Inflammatory macrophage treated with lipopolysaccharide for 4 hours (primary cell): ENCODE results near the gene PDE4D.
"Not testable (repeated sequence)": the region's sequence is repeated elsewhere in the genome, so short reads cannot be mapped to it uniquely, and the experiment has no call there.

Experiments used
- DNase-seq: peaks from one replicate; pipeline ENCODE4 v3.0.0-alpha.2; 2020

Gene PDE4D

DNA sequence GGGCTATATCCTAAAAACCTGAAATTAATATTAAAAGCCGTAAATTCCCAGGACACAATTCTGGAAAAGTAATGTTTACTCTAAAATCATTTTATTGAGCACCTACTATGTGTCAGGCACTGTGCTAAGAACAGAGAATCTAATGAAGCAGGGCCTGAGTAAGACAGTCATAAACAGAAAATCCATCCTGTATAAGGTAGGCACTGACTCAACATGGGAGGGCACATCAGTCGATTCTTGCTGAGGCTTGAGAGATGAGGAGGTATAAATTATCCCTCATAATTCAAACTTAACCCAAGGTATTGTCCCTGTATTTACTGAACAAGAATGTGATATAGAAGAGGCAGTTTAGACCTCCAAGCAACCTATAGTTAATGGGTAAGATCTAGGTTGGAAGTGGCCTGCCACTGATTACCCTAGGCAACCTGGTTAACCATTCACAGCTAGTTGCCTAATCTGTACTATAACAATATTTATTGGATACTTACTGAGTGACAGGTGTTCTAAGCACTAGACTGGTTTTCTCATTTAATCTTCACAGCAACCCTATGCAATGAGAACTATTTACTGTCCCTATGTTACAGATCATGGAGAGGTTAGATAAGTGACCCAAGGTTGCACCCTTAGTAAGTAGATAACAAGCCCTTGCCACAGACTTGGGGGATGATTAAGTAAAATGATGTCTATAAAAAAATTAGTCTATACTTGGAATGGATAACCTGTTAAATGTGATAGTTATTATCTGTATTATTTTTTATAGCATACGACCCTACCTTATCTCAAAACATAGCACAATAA, 317.7 kb downstream of the PDE4D start:
- no peak for DNase-seq

DNA sequence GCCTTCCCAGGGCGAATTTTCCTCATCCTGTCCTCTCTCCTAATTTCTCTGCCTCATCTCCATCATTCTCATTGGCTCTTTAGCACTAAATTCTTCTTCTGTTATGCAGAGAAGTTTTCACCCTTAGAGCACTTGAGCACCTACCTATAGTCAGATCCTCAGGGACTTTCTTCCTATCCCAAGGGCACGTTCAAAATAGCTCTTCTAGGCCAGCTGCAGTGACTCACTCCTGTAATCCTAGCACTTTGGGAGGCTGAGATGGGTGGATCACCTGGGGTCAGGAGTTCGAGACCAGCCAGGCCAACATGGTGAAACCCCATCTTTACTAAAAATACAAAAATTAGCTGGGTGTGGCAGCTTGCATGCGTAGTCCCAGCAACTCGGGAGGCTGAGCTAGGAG, 320.0 kb downstream of the PDE4D start:
- not testable (repeated sequence) for DNase-seq

DNA sequence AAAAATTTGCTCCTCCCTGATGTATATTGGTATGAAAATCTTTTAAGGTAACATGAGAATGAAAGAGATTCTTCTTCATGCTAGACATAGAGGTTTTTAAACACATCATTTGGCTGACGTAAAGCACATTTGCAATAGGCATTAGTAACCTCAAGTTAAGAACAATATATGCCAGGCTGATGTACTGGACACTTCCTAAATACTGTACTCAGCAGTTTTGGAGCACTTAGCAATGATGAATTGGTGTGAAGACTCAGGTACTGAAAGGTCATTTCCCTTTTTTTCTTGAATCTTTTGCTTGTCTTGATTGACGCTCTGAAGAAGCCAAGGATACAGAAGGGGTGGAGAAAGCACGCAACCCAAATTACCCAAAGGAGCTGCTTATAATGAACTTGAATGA, 322.5 kb downstream of the PDE4D start:
- no peak for DNase-seq

DNA sequence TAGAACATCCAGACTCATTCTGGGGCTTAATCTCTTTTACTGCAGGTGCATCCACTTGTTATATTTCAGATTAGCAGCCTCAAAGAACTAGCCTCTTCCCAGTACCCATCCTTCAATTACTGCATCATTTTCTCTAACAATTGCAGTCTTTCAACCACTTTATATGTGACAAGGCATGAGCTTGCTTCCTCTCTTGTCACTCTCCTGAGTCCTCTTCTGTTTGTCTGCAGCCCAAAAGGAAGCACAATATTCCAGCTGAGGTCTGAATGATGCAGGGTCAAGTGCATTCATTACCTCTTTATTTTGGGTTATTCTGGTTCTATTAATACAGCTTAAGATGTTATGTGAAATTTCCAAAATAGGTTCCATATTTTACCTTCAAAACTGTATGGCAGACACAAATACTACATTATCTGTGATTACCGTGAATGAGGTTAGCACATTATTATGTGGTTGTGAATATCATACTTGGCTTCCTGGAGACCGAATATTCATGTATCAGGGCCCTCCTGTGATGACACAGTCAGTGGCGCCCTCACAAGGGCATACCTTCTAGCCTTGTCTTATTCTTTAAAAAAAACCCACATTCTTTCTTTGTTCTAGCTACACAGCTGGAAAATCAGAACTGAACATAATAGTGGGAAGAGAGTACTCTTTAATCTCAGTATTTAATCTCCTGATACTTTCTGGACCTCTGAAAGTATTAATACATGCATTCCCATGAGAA, 323.8 kb downstream of the PDE4D start:
- no peak for DNase-seq

DNA sequence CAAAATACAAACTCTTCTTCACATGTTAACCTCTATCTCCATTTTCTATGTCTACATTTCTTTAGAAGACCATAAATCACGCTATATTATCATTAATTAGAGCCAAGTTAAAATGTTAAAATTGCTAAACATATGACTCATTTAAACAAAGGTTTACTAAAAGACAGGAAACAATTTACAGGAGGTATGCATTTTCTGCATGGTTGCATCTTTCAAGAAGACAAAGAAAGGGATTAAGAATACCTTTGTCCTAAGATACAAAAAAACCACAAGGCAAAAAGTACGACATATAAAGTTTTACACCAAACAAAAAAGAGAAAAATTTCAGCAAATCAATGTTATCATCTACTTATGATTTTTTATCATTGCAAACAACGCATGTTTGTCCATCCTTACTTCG, 324.4 kb downstream of the PDE4D start:
- DNase-seq = no peak

DNA sequence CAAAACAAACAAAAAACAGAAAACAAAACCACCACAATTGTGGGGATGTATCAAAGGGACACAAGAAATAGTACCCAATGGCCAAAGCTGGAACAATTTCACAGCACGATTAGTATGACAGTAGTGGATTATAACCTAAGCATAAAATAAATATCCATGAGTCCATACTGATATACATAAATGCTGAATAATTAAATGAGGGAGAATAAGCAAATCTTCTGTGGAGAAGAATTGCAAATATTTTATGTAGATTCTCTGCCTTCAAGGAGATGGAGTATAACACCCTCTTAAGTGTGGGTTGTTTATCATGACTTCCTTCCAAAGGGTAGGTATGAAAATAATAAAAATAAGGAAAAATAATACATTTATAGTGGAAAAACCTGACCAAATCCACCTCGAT, 325.4 kb downstream of the PDE4D start:
- DNase-seq = no peak

DNA sequence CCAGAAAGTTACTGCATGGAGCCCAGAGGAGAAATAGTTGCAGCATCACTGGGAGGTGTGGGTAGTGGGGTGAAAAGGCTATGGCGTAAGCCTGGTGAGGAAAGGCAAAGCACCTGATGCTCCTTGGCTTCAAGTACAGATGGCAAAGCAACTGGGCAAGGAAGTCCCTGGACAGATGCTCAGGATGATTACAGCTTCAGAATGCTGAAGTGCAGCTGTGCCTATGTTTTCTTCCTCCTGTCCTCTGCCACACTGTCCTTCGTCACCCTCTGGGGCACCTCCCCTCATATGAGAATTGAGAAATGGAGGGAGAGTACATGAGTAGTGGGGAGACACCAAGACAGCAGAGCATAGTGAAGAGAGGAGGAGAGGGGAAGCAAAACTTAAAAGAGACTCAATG, 328.0 kb downstream of the PDE4D start:
- DNase-seq = peak; percentile 5

DNA sequence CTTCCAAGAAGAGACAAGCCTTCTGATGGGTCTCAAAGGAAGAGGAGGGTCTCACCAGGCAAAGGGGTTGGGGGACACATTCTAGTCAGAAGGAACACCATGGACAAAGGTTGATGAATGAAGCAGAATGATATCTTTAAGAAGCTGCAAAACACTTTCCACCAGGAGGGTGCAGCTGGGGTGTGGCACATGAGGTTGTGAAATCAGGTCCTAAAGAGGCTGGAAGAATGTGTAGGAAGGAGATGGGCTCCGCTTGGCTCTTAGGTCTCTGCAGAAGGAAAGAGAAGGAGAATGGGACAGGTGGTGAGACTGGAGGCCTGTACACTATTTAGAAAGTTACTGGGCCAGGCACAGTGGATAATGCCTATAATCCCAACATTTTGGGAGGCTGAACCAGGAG, 328.6 kb downstream of the PDE4D start:
- no peak for DNase-seq

DNA sequence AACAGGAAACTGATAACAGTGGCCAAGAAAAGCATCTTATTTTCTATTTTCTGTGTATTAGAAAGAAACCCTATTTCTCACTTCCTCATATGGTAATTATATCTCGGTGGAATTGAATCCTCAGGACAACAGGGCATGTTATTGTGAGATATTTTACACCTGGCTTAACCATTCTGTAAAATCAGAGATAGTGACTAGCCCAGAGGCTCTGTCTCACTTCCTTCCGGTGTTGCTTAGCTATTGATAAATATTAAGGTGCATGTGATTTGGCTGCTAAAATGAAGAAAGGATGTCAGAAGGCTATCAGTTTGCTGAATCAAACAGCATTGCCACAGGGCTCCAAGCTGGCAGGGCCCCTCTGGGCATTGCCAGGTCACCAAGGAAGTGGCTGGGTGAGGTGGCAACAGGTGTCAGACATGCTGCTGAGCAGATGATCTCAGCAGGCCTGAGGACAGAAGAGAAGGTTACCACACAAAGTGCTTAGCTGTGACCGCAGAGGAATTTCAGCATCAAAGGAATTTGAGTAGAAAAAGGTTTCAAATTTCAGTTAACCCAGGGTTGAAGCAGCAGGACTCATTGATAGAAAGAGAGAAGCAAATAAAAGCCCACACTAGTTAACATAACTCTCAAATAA, 330.7 kb downstream of the PDE4D start:
- DNase-seq = no peak

DNA sequence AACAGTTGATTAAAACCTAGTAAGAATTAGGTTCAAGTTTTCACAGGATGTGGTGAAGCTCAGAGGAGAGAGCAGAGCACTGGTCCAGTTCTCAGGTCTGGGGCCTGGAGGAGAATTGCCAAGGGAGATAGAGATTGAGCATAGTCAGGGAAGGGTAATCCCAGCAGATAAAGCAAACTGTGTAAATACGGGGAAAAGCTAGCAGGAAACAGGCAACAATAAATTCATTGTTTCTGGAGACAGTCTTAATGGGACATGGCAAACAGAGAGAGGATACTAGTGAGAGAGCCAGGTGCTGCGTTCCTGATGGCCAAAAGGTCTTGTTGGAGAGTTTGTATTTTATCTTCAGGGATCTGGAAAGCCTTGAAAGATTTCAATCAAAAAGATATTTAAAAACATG, 333.0 kb downstream of the PDE4D start:
- DNase-seq = no peak

DNA sequence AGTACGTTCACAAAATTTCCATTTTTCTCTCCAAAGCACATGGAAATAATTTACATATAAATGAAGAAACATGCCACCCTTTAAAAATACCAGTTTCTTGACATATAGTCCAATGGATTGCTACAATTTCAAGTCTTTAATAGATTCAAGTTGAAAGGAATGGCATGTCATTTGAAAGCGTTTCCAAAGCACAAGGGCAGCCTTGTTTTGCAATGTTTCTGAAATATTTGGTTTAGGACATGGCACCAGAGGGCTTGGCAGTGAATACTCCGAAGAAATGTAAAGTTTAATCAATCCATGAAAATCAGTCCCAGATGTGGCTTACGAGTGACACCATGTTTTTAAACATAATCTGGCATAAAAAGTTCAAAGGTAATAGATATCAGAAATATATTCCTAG, 333.7 kb downstream of the PDE4D start:
- DNase-seq = no peak

DNA sequence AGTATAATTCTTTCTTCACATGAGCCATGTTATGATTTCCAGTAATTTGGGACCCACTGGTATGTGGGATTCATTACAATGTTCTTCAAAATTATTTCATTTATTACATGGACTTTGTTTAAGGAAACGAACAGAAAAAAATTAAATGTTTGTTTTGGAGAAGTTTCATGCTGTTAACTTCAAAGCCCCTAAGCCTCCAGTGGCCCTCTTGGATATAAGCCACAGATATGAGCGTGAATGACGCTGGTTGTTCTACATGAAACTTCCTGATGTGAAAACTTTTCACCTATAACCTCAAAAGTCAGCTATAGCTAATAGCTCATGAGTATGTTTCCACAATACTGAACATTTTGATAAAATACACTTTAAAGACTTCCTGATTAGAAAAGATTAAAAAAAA, 334.2 kb downstream of the PDE4D start:
- no peak for DNase-seq

DNA sequence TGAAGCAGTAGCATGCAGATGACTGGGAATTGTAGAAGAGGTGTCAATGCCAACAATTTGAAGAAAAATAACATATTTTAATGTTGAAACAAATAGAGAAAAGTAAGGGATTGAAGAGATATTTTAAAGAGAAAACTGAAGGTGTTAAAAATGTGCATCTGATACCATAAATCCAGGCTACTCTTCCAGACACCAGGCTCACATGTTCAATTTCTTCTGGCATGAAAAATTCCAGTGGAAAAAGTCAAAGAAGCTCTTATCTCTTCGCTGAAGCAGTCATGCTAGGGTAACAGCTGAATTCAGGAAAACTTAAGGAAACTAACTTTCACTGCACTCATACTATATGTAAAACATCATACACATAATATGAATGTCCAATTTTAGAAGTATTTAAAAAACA, 335.0 kb downstream of the PDE4D start:
- DNase-seq = no peak

DNA sequence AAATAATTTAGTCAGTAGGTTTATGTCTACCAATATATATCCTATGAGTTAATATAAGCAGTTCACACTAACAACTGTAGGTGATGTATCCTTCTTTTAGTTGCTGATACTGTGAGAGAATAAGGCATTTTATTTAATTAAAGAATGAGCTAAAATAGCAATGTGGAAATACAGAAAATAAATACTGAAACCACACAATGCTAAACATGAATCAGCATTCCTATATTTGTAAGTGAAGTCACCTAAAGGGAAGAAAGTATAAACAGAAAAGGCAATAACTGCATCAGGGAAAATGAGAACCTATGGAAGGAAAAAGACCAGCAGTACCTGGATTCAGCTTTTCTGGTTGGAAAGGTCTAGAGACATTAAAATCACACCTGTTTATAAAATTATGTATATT, 336.0 kb downstream of the PDE4D start:
- DNase-seq = no peak

DNA sequence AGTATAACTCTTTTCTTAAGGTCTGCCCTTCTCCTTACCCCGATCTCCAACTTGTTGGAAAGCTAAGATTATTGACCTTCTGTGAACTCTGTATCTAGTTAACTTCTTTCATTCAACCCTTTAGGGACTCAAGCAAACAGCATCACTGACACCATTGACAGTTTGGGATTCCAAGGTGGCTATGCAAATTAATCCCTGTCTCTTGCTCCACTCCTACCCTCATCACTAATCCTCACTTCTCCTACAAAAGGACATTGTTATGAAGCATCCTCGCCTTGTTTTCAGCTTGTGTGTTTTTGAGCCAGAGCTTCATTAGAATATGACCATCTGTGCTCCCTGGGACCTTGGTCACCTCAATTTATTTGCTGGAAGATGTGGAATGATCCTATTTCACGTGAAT, 337.9 kb downstream of the PDE4D start:
- no peak for DNase-seq

DNA sequence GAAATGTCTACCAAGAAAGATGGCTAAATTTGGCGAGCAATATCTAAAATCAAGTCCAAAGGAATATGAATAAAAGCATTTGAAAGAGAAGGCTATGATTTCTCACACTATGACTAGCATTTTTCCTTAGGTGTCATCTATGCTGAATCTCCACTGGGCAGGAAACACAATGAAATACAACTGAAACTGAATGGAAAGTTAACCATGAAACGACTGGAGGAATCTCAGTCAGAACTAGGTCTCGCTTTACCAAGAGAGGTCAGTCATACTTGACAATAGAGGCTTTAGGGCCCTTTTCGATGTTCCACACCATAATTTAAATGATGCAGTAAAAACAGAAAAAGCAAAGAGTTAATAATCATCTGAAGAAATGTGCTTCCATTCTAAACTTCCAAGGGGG, 339.0 kb downstream of the PDE4D start:
- no peak for DNase-seq

DNA sequence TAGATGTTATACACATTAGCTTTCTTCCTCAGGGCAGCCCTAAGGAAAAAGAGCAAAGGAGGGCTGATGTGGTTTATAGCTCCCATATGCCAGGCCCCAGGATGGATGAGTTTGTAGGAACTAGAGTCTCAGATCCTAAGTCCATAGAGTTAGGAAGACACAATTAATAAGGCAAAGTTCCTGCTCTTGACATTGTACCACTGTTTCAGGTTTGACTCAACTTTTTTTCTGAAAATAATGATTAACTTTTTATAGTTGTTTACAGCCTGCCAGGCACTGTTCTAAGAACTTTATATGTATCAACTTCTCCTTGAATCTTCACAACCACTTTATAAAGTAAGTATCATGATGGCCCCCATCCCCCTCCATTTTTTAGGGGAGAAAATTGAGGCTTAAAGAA, 339.5 kb downstream of the PDE4D start:
- no peak for DNase-seq

DNA sequence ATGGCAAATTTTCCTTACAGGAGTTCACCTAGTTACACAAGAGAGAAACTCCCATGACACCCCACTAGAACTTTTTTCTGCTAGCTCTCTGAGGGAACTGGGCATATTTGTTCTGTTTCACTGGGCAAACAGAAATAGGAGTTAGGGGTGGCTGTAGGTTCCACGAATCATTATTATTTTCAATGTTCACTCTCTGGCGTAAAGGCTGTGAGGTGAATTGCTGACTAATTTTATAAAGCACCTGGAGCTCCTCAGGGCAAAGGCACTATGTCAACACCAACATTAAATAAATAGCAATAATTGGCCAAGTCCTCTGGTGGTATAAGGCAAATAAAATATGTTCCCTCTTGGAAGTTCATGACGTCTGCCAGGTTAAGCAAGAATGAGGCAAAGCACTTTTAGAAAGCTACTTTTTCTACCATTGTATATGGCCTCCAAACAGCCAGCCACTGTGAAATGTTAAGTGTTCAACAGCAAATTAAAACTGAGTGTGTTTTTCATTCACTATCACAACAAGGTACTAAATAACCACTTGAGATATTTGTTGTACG, 344.6 kb downstream of the PDE4D start:
- DNase-seq = no peak

DNA sequence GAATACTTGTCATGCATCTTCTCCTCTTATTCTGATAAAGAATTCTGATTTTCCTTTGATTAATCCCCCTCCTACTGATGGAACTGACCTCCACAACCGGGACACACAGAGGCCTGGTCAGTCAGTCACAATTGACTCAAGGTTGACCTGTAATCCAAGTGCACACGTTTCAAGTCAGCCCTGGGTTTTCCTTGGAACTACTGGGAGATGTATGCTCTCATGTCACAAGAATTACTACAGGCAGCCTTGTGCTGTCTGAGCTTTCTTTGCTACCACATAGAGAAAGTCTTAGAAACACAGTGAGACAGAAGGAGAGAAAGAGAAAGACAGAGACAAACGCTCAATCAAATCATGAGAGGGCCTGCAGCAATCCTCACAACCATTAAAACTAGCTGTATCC, 345.8 kb downstream of the PDE4D start:
- DNase-seq = no peak

DNA sequence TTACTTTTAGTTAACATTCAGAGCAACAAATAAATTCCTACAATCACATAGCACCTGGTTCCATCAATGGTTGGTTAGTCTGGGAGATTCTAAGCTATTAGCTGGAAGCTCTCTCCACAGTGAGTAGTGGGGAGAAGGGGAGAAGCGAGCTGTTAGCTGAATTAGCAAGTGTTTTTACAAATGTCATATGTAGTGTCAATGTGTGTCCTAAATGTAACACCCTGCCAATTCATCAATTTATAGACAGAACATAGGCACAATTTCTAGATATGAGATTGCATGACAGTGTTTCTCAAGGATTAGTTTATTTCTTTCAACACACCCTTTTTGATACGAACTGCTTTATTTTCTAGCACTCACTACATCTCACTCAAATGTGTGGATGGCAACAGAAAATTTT, 349.0 kb downstream of the PDE4D start:
- DNase-seq = no peak

DNA sequence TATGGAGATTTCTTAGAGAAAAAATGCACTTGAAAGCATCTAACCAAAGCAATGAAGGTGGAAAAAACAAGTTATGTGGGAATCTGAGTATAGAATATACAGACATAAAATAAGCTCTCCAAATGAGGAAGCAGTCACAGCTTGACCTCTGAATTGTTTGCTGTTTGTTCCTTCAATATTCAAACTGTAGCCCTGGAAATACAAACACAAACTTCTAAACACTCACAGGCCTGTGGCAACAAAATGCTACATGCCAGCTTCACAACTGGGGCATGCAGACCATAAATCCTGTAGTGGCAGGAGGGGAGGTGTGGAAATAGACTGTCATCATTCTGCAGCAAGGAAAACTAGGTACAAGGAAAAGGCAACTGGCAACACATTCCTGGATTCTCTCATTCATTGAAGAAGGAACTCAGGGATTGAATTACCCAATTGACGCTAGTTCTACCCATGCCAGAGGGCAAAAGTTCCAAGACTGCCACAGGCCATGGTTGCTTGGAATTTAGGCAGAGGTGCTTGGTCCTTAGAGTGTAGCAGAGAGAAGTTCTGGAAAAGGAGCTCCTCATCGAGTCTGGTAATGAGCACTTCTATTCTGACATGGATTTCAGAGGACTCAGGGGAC, 349.6 kb downstream of the PDE4D start:
- no peak for DNase-seq

DNA sequence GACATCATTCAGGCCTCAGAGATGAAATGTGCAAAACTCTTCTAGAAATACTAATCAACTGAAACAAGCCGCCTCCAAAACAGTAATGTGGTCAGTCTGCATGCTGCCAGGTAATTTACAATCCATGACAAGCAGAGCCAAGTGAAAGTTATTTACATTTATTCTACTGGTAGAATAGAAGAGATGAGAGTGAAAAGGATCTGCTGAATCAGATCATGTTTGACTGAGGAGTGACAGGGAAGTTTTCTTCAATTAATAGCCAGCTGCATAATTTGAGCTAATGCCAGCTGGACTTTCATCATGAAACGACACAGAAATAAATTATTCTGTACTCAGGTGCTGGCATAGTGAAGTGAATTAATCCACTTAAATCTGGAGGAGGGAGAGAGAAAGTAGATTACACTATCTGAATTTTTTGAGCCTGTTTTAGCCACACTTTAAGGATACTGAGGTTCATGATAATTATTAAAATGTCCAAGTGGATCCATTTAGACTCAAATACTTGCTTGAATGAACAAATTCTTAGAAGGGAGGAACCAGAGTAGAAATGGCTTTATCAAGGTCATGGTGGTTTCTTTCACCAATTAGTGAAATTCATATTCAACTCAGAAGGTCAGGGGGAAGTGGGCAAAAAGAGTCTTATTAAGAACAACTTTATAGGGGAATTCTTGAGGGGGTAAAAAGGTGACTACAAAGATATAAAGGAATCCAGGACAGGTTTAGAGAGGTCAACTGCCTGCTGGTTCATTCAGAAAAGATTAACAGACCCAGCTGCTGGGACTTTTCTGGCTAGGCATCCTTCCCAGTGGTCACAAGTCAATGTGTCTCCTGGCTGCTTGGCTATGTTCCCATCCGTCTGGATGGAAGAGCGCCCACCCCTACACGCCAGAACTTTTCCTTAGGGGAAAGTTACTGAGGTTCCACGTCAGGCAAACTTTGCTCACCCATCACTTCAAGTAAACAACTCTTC, 350.4 kb downstream of the PDE4D start:
- no peak for DNase-seq
